HCT116 (cell line): ENCODE results near the gene IPO13. TPM values are rescaled to one million over a fixed set of nuclear protein-coding genes. Genes with fewer than 3 reads are reported as not detected.

ENCODE experiments used
- ATAC-seq: fragments of 200-7000 bp; cut with Tn5 transposase; 2 replicates; pipeline ENCODE4 v1.9.1; 2020; ENCODE audit warnings: mild to moderate bottlenecking, moderate library complexity
- BruUV-seq: library from RNA; stranded (reverse); fragments of 400-500 nt; replicated peaks from 2 replicates; lab custom pipeline; 2021; lab: Mats Ljungman, UMichigan
- CTCF ChIA-PET: fragments of 300-600 bp; sonication (Branson Sonifier 250); formaldehyde crosslinking; loops from one replicate; lab custom pipeline; 2021; ENCODE audit warnings: antibody characterized with exemption; lab: Charles Lee
- POLR2A ChIA-PET: fragments of 300-600, 350-600 bp; sonication (Branson Sonifier 250); formaldehyde crosslinking; loops from one replicate; lab custom pipeline; 2021; ENCODE audit warnings: antibody characterized with exemption; lab: Charles Lee
- RAD21 ChIA-PET, 2 experiments: fragments of 300-600 bp; sonication (Branson Sonifier 250); formaldehyde crosslinking; loops; one replicate each; lab custom pipeline; 2023; ENCODE audit warnings: low total read pairs in 2 of 2; ENCODE audit not compliant: uncharacterized antibody in 2 of 2, unreplicated experiment in 2 of 2, low non-redundant PET in 1 of 2; lab: Charles Lee
- DNase-seq: peaks from one replicate; pipeline ENCODE4 v3.0.0-alpha.2; 2010; ENCODE audit warnings: low read depth, low spot score
- H2AFZ ChIP-seq: fragments of 200-600 bp; shearing (Covaris generic), sonication (generic); 2 replicates; pipeline ENCODE4 v1.6.1; 2017; ENCODE audit warnings: low read depth, mixed run types, mixed read lengths, antibody characterized with exemption, low read length; ENCODE audit not compliant: poor library complexity, severe bottlenecking
- H3K27ac ChIP-seq: 2 replicates; pipeline ENCODE4 v1.5.1; 2012; ENCODE audit warnings: low read depth, low read length
- H3K27me3 ChIP-seq: fragments of 200-600 bp; sonication (generic); 2 replicates; pipeline ENCODE4 v1.6.1; 2016; ENCODE audit warnings: mixed run types, low read length, mixed read lengths; ENCODE audit not compliant: insufficient read depth
- H3K36me3 ChIP-seq, 2 experiments: fragments of 200-500 bp in 1 of 2; fragments of 200-600 bp in 1 of 2; sonication (Bioruptor generic) in 1 of 2; sonication (generic) in 1 of 2; 2 replicates each; pipeline versions ENCODE4 v1.5.1 to v1.6.1; 2014 to 2016; ENCODE audit warnings: low read length in 2 of 2, inconsistent platforms in 1 of 2, mixed read lengths in 1 of 2, mixed run types in 1 of 2; ENCODE audit not compliant: insufficient read depth in 2 of 2, control insufficient read depth in 1 of 2
- H3K4me1 ChIP-seq, 2 experiments: fragments of 200-600 bp in 1 of 2; sonication (generic) in 1 of 2; 2 replicates each; pipeline versions ENCODE4 v1.5.1 to v1.6.1; 2012 to 2017; ENCODE audit warnings: low read length in 2 of 2, inconsistent platforms in 1 of 2, mild to moderate bottlenecking in 1 of 2, mixed read lengths in 1 of 2, mixed run types in 1 of 2, moderate library complexity in 1 of 2; ENCODE audit not compliant: insufficient read depth in 2 of 2, control insufficient read depth in 1 of 2
- H3K4me2 ChIP-seq: fragments of 200-600 bp; sonication (generic); 2 replicates; pipeline ENCODE4 v1.6.1; 2017; ENCODE audit warnings: mixed run types, low read length, mixed read lengths
- H3K4me3 ChIP-seq, 2 experiments: fragments of 200-600 bp in 1 of 2; sonication (generic) in 1 of 2; replicated peaks in 1 of 2; 2 replicates each; pipeline ENCODE4 v1.5.1; 2011 to 2016; ENCODE audit warnings: low read length in 2 of 2, control low read depth in 1 of 2, low read depth in 1 of 2, mild to moderate bottlenecking in 1 of 2, mixed read lengths in 1 of 2, mixed run types in 1 of 2
- H3K79me2 ChIP-seq: fragments of 200-600 bp; sonication (generic); 2 replicates; pipeline ENCODE4 v1.6.1; 2017; ENCODE audit warnings: mild to moderate bottlenecking, mixed run types, low read length, moderate library complexity, mixed read lengths; ENCODE audit not compliant: insufficient read depth
- H3K9ac ChIP-seq: fragments of 200-600 bp; sonication (generic); 2 replicates; pipeline ENCODE4 v1.6.1; 2016; ENCODE audit warnings: low read length, mixed read lengths
- H3K9me2 ChIP-seq: fragments of 200-600 bp; sonication (generic), shearing (Covaris generic); 2 replicates; pipeline ENCODE4 v1.6.1; 2017; ENCODE audit warnings: mixed run types, mild to moderate bottlenecking, moderate library complexity; ENCODE audit not compliant: insufficient read depth
- H3K9me3 ChIP-seq, 2 experiments: fragments of 200-500 bp in 1 of 2; fragments of 200-600 bp in 1 of 2; sonication (Bioruptor generic) in 1 of 2; sonication (generic) in 1 of 2; 2 replicates each; pipeline ENCODE4 v1.6.1; 2014 to 2017; ENCODE audit warnings: low read length in 2 of 2, mixed read lengths in 2 of 2, inconsistent platforms in 1 of 2, low read depth in 1 of 2, mild to moderate bottlenecking in 1 of 2, mixed run types in 1 of 2, moderate library complexity in 1 of 2; ENCODE audit not compliant: control insufficient read depth in 1 of 2, insufficient read depth in 1 of 2
- H4K20me1 ChIP-seq: fragments of 200-600 bp; sonication (generic), shearing (Covaris generic); 2 replicates; pipeline ENCODE4 v1.6.1; 2017; ENCODE audit warnings: mixed run types, mild to moderate bottlenecking, moderate library complexity; ENCODE audit not compliant: insufficient read depth
- CEBPB ChIP-seq: IDR thresholded peaks from 2 replicates; pipeline ENCODE4 v1.6.1; 2012; ENCODE audit warnings: low read depth
- ELF1 ChIP-seq: IDR thresholded peaks from 2 replicates; pipeline ENCODE4 v1.6.1; 2012; ENCODE audit warnings: low read depth, borderline replicate concordance
- EZH2 ChIP-seq: fragments of 200-600 bp; sonication (generic); IDR thresholded peaks from 2 replicates; pipeline ENCODE4 v1.6.1; 2017; ENCODE audit warnings: antibody characterized with exemption, mixed run types
- FOSL1 ChIP-seq: IDR thresholded peaks from 2 replicates; pipeline ENCODE4 v1.6.1; 2012; ENCODE audit warnings: low read depth
- JUND ChIP-seq: IDR thresholded peaks from 2 replicates; pipeline ENCODE4 v1.6.1; 2012
- POLR2A ChIP-seq: IDR thresholded peaks from 2 replicates; pipeline ENCODE4 v1.7.0; 2011; ENCODE audit warnings: borderline replicate concordance; ENCODE audit not compliant: insufficient read depth, insufficient read length; ENCODE audit errors: extremely low read depth
- POLR2AphosphoS5 ChIP-seq: IDR thresholded peaks from 2 replicates; pipeline ENCODE4 v1.6.1; 2011; ENCODE audit warnings: mild to moderate bottlenecking, low read depth, low read length, moderate library complexity
- SIN3A ChIP-seq: IDR thresholded peaks from 2 replicates; pipeline ENCODE4 v1.6.1; 2012; ENCODE audit warnings: low read depth
- SP1 ChIP-seq: IDR thresholded peaks from 2 replicates; pipeline ENCODE4 v1.6.1; 2012; ENCODE audit warnings: low read depth
- SRF ChIP-seq: IDR thresholded peaks from 2 replicates; pipeline ENCODE4 v1.6.1; 2012; ENCODE audit warnings: low read depth
- TCF7L2 ChIP-seq: IDR thresholded peaks from 2 replicates; pipeline ENCODE4 v1.7.0; 2011; ENCODE audit warnings: borderline replicate concordance, inconsistent platforms; ENCODE audit not compliant: insufficient read depth, insufficient read length; ENCODE audit errors: extremely low read depth
- YY1 ChIP-seq: IDR thresholded peaks from 2 replicates; pipeline ENCODE4 v1.6.1; 2011; ENCODE audit warnings: low read length, low read depth, moderate library complexity, mild to moderate bottlenecking; ENCODE audit not compliant: insufficient replicate concordance; ENCODE audit errors: extremely low read depth
- ZFX ChIP-seq: fragments of 450-650 bp; IDR thresholded peaks from 2 replicates; pipeline ENCODE4 v1.6.1; 2017
- ZNF274 ChIP-seq: fragments of 200-500 bp; sonication (Bioruptor generic); IDR thresholded peaks from 2 replicates; pipeline ENCODE4 v1.6.1; 2014; ENCODE audit warnings: mild to moderate bottlenecking, low read depth, low read length, inconsistent platforms
- intact Hi-C: fragments of 100-400 bp; cut with micrococcal nuclease; formaldehyde crosslinking; loops from 2 replicates; pipeline ENCODE4 v1.10.0; 2022
- total RNA-seq: library from RNA; stranded (reverse); gene quantifications from one replicate; pipeline ENCODE4 v1.2.1, GENCODE V29; 2021; ENCODE audit not compliant: unreplicated experiment
- TF ChIP-seq, protein P1 (sequence below): IDR thresholded peaks from 2 replicates; pipeline ENCODE4 v1.6.1; 2012; ENCODE audit warnings: low read depth
- TF ChIP-seq, protein P2 (sequence below): IDR thresholded peaks from 2 replicates; pipeline ENCODE4 v1.6.1; 2012
- TF ChIP-seq, protein P3 (sequence below): IDR thresholded peaks from 2 replicates; pipeline ENCODE4 v1.6.1; 2011; ENCODE audit warnings: mild to moderate bottlenecking, low read length, moderate library complexity; ENCODE audit not compliant: insufficient replicate concordance; ENCODE audit errors: extremely low read depth
- TF ChIP-seq, protein P4 (sequence below), 3 experiments: fragments of 200-600 bp in 1 of 3; sonication (generic) in 1 of 3; IDR thresholded peaks in 2 of 3; conservative IDR thresholded peaks in 1 of 3; 2 replicates each; pipeline ENCODE4 v1.5.1; 2012 to 2017; ENCODE audit warnings: low read depth in 2 of 3, low read length in 2 of 3, antibody characterized with exemption in 1 of 3, borderline replicate concordance in 1 of 3, control low read depth in 1 of 3, mild to moderate bottlenecking in 1 of 3, mixed read lengths in 1 of 3, mixed run types in 1 of 3, moderate library complexity in 1 of 3; ENCODE audit not compliant: insufficient read depth in 1 of 3
- TF ChIP-seq, protein P5 (sequence below): IDR thresholded peaks from 2 replicates; pipeline ENCODE4 v1.6.1; 2012

IPO13 gene
- total RNA-seq, 1 experiment from 2014 or later = 18.7 TPM

DNA sequence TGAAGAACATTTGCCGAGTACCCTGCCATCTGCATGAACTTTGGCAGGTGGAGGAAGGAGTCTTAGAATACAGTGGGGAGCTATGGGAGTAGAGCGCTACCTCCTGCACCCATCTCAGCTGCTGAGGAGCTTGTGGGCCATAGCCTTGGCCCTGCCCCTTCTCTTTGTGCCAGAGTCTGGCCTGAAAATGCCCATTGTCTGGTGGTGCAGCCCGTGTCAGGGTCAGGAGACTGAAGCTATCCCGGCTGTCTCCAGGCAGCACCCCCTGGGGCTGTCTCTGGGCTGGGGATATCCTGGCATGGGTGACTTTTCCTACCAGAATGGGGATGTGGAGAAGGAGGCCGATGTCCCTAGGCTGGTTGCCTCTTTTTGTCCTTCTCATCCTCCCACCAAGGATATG is 7.3 kb downstream of the IPO13 start (continued):
- TF ChIP-seq, protein P1, sequence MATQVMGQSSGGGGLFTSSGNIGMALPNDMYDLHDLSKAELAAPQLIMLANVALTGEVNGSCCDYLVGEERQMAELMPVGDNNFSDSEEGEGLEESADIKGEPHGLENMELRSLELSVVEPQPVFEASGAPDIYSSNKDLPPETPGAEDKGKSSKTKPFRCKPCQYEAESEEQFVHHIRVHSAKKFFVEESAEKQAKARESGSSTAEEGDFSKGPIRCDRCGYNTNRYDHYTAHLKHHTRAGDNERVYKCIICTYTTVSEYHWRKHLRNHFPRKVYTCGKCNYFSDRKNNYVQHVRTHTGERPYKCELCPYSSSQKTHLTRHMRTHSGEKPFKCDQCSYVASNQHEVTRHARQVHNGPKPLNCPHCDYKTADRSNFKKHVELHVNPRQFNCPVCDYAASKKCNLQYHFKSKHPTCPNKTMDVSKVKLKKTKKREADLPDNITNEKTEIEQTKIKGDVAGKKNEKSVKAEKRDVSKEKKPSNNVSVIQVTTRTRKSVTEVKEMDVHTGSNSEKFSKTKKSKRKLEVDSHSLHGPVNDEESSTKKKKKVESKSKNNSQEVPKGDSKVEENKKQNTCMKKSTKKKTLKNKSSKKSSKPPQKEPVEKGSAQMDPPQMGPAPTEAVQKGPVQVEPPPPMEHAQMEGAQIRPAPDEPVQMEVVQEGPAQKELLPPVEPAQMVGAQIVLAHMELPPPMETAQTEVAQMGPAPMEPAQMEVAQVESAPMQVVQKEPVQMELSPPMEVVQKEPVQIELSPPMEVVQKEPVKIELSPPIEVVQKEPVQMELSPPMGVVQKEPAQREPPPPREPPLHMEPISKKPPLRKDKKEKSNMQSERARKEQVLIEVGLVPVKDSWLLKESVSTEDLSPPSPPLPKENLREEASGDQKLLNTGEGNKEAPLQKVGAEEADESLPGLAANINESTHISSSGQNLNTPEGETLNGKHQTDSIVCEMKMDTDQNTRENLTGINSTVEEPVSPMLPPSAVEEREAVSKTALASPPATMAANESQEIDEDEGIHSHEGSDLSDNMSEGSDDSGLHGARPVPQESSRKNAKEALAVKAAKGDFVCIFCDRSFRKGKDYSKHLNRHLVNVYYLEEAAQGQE = no peak
- TF ChIP-seq TCF7L2 (no peak), JUND (no peak)

DNA sequence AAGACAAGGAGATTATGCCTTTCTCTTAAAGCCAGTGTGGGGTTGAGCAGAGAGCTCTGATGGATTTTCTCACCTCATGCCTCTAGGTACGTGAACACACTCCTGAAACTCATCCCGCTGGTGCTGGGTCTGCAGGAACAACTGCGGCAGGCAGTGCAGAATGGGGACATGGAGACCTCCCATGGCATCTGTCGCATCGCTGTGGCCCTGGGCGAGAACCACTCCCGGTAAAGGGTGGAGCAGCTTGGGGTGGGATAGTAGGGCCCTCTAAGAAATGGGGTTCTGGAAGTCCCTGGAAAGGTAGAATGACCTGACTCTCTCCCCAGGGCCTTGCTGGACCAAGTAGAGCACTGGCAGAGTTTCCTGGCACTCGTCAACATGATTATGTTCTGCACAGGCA is 9.5 kb downstream of the IPO13 start:
- BruUV-seq = no TSS peak
- Histone ChIP-seq H3K9me3 (no peaks in the 10 kb centered on the region), H3K9me2 (no peaks in the 10 kb centered on the region), H3K9ac (no peak overlapping the region), H2AFZ (no peak overlapping the region), H3K4me2 (no peak overlapping the region), H3K4me1 (no peaks in the 10 kb centered on the region), H3K36me3 (peaks cover 0 to 4% of the 10 kb centered on the region in 2 experiments; a peak in 1 of 4 replicates), H4K20me1 (no peaks in the 10 kb centered on the region), H3K27me3 (no peaks in the 10 kb centered on the region), H3K79me2 (no peaks in the 10 kb centered on the region), H3K27ac (no peak overlapping the region), H3K4me3 (no peak overlapping the region)
- ATAC-seq (no peak), DNase-seq (no peak)
- TF ChIP-seq, protein P2, sequence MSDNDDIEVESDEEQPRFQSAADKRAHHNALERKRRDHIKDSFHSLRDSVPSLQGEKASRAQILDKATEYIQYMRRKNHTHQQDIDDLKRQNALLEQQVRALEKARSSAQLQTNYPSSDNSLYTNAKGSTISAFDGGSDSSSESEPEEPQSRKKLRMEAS = no peak
- TF ChIP-seq SRF = no peak
- TF ChIP-seq SIN3A = no peak
- TF ChIP-seq CEBPB = no peak
- TF ChIP-seq, protein P3, sequence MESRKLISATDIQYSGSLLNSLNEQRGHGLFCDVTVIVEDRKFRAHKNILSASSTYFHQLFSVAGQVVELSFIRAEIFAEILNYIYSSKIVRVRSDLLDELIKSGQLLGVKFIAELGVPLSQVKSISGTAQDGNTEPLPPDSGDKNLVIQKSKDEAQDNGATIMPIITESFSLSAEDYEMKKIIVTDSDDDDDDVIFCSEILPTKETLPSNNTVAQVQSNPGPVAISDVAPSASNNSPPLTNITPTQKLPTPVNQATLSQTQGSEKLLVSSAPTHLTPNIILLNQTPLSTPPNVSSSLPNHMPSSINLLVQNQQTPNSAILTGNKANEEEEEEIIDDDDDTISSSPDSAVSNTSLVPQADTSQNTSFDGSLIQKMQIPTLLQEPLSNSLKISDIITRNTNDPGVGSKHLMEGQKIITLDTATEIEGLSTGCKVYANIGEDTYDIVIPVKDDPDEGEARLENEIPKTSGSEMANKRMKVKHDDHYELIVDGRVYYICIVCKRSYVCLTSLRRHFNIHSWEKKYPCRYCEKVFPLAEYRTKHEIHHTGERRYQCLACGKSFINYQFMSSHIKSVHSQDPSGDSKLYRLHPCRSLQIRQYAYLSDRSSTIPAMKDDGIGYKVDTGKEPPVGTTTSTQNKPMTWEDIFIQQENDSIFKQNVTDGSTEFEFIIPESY = no peak
- TF ChIP-seq FOSL1 = no peak
- TF ChIP-seq POLR2A = no peak
- no peak for TF ChIP-seq ELF1
- TF ChIP-seq, protein P4, sequence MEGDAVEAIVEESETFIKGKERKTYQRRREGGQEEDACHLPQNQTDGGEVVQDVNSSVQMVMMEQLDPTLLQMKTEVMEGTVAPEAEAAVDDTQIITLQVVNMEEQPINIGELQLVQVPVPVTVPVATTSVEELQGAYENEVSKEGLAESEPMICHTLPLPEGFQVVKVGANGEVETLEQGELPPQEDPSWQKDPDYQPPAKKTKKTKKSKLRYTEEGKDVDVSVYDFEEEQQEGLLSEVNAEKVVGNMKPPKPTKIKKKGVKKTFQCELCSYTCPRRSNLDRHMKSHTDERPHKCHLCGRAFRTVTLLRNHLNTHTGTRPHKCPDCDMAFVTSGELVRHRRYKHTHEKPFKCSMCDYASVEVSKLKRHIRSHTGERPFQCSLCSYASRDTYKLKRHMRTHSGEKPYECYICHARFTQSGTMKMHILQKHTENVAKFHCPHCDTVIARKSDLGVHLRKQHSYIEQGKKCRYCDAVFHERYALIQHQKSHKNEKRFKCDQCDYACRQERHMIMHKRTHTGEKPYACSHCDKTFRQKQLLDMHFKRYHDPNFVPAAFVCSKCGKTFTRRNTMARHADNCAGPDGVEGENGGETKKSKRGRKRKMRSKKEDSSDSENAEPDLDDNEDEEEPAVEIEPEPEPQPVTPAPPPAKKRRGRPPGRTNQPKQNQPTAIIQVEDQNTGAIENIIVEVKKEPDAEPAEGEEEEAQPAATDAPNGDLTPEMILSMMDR (IDR thresholded peaks at IDR 0.05 in 2 of 3, conservative IDR thresholded peaks at IDR 0.05 in 1 of 3; ENCODE audit: borderline replicate concordance in 1 of 3, insufficient read depth in 1 of 3, low read depth in 2 of 3, low read length in 2 of 3) = no peak
- no peak for TF ChIP-seq SP1
- no peak for TF ChIP-seq TCF7L2
- TF ChIP-seq POLR2AphosphoS5 = no peak
- no peak for TF ChIP-seq JUND
- TF ChIP-seq ZNF274 = no peak
- no peak for TF ChIP-seq YY1
- TF ChIP-seq, protein P5, sequence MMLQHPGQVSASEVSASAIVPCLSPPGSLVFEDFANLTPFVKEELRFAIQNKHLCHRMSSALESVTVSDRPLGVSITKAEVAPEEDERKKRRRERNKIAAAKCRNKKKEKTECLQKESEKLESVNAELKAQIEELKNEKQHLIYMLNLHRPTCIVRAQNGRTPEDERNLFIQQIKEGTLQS = no peak
- TF ChIP-seq ZFX = no peak
- no peak for TF ChIP-seq EZH2
- ChIA-PET POLR2A (interaction anchor here (1.3 kb wide), 1 partner anchor 13 kb away, joined by 3 read pairs; the partner anchor contains the start of gene DPH2), RAD21 (no interaction called here), CTCF (no interaction called here)
- intact Hi-C loops = no loop called here
